ENCODE measurements around the gene CTRB2.
"Not testable (repeated sequence)": the region's sequence is repeated elsewhere in the genome, so short reads cannot be mapped to it uniquely, and the experiment has no call there.

CTRB2 gene

DNA sequence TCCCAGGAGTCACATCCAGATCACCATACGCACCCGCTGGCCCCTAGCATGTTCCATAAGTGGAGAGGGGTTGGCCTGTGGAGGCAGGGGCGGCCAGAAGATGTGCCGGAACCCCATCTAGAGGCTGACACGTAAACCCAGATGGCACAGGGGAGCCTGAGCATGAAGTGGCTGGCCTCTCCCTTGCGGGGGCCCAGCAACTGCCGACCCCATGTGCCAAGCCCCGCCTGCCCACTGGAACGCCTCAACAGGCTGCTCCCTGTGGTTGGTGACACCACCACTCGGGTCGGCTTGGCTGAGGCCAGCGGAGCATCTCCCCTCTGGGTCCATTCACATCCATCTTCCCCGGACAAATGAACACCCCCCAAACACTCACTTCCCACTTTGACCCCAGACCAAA lies 35.0 kb upstream of the CTRB2 start:
- DNase-seq: no peak

DNA sequence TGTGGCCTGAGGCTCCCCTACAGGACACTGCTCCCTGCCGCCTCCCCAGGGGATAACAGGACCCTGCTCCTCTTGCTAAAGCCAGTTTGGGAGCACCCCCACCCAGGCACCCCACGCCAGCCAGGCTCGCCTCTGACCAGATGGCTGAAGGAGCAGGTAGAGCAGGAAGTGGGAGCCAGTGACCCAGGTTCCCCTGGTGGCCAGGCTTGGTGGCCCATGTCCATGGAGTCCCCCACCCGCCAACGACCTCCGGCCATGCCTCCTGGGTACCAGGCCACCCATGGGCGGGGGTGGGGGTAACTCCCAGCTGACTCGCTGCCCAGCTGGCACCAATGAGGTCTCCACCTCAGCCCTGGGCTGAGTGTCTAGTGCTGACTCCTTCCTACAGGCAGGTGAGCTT lies 34.5 kb upstream of the CTRB2 start:
- no peak for DNase-seq

DNA sequence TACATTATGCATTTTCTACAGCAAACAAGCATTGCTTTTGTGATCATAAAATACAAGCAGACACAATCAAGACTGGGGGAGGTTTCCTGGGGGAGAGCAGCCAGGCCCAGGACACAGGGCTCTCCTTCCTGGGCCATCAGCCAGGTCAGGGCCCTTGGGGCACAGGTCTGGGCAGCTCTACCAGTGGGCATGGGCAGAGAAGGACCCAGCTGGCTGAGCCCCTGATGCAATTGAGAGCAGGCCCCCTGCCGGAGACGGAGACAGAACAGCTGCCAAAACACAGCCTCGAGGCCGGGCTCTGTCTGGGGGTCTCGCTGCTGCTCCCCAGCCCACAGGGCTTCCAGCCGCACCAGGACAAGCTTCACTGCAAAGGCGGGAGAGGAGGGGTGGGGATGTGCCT lies 33.7 kb upstream of the CTRB2 start:
- DNase-seq: not testable (repeated sequence)

DNA sequence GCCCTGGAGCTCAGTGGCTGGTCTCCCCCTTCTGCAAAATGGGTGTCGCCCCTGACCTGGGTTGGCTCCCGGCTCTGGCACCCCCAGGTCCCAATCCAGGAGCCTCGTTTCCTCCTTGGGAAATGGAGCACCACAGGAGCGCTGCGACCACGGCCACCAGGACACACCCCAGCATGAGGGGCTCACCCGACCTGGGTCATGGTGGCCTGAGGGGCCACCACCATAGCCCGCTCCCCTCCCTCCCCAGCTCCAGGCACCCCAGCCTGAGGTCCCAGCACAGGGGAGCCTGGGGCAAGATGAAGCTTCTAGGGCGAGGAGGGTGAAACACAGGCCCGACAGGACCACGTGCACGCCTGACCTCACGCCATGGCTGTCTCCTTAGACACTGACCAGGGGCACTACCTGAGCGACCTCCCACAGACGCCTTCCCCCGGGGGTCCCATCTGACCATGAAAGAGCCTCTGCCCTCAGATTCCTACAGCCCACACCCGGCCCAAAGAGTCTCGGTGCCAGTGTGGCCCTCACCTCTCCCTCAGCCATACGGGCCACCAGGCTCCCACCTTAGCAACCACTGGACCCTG lies 32.7 kb upstream of the CTRB2 start:
- DNase-seq: no peak

DNA sequence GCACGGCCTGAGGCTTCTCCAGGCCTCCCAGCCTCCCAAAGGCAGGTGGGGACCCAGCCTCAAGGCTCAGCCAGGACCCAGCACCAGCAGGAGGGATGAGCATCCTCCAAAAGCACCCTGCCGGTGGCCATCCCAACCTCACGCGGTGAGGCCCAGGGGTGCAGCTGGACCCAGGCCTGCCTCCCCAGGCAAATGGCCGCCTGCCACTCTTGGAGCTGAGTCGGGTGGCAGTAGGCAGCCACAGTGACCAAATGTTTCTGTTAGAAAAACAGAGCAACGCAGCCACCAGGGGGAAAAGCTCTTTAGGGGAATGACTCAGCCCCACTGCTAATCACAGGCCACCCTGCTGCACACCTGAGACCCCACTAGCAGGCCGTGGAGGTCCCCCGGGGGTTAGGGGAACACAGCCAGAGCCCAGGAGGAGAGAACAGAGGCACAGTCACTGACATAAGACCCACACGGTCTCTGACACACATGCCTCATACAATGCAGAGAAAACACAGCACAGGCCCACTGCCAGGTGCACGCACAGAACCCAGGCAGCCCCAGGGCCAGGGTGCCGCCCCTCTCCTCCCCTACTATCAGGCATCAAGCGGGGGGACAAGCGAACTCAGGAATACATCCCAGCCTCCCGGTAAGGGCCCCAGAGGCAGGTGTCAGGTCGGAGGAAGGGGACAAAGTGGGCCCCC lies 32.0 kb upstream of the CTRB2 start:
- DNase-seq: no peak

DNA sequence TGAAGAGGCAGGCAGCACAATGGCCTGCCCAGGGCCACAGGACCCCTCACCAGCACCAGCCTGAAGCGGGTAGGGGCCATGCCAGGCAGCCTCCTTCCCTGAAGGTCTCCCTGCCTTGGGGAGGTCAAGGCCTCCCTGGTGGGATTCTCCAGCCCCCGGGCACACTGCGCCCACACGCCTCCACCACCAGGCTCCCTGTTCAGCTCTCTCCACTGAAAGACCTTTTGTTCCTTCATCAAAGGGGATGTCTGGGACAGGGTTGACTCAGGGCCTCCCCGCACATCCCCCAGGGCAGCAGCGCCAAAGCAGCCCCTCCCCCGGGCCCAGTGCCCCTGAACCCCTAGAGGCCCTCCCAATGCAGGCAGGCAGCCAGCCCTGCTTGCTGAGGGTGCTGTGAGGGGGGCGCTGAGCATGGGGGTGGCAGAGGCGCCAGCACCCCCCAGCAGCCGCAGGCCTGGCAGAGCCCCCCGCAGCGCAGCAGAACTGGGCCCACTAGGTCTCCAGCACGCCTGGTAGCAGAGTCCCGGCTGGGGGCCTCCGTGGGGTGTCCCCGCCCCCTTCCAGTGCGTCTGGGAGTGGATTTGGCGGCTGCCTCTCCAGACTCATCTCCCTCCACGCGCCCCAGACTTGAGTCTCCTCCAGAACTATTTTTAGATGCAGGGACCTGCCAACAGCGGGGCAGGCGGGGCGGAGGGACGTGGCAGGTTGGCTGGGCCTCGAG lies 31.3 kb upstream of the CTRB2 start:
- DNase-seq: peak; percentile 42 to 77

DNA sequence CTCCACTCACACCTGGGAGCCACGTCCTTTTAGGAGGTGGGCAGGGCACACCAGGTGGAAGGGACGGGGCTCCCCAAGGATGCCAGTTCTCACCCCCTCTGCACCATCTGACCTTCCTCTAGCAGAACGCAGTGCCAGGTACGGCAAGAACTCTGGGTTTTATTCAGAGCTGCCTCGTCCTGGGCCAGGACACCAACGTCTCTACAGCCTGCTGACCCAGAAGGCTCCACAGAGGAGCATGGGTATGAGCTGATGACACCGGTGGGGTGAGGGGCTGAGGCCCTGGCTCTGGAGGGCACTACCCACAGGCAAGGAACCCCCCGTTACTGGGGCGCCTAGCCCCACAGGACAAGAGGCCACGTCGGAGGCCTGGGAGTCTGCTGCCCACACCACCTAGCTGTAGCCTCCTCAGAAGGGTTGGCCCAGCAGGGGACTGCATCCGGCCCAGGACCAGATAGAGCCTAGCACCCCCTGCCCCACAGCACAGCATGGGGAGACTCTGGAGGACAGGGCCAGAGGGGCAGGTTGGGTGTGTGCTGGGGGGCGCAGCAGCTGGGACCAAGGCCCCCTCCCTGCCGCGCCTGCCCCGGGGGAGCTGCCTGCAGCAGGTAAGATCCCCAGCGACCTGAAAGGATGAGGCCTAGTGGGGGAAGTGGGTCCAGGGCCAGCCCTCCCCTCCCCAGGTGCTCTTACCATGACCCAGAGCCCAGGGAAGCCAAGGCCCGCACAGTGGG lies 30.6 kb upstream of the CTRB2 start:
- DNase-seq: no peak

DNA sequence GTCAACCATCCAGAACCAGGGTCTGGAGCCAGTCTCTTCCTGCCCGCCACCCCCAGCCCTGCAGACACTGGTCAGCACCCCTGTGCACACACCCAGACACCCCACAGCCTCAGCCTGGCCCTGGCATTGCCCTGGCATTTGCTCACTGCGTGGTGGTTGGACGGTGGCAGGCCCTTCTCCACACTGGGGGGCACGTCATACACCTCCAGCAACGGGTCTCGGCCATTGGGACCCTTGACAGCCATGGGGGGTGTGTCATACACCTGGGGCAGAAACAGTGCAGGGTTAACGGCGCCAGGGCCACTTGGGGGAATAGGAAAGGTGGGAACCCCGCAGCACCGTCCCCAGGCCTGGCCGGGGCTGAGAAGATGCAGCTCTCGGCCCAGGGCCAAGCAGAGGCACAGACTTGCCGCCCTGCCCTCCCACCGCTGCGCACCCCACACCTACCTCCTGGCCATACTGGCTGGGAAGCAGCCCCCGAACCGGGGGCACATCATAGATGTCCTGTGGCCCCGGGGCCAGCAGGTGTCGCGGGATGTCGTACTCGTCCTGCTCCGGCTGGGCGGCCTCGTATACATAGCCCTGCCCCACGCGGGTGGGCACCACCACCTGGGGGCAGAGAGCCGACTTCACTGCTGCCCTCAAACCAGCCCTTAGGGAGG lies 29.9 kb upstream of the CTRB2 start:
- no peak for DNase-seq

DNA sequence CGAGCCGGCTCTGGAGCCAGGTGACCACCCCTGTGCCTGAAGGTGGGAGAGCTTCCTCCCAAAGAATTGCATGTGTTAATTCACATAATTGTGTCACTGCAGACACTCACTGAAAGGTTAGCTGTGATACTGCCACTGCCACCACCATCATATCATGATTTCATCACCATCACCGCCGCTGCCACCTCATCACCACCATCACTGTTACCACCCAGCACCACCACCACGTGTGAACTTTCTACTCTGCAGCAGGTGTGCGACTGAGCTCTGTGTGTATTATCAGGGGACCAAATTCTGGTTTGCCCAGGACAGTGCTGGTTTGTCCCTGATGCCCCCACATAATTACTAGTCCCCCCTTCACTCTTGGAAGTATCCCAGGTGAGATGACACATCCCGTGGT lies 29.3 kb upstream of the CTRB2 start:
- DNase-seq: no peak

DNA sequence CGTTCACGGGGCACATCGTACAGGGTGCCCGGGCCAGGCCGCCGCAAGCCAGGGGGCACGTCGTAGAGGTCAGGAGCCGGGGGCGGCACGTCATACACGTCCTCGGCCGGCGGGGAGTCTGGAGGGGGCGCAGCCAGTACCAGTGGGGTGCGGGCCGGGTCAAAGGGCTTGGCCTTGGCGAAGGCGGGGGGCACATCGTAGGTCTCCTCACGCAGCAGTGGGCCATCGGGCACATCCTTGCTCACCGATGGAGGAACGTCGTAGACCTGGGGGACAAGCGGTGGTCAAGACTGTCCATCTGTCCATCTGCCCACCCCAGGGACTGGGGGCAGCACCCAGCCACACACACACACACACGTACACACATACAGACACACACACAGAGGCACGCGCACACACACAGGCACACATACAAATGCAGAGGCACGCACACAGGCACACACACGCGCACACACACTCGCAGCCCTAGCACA lies 28.8 kb upstream of the CTRB2 start:
- no peak for DNase-seq

DNA sequence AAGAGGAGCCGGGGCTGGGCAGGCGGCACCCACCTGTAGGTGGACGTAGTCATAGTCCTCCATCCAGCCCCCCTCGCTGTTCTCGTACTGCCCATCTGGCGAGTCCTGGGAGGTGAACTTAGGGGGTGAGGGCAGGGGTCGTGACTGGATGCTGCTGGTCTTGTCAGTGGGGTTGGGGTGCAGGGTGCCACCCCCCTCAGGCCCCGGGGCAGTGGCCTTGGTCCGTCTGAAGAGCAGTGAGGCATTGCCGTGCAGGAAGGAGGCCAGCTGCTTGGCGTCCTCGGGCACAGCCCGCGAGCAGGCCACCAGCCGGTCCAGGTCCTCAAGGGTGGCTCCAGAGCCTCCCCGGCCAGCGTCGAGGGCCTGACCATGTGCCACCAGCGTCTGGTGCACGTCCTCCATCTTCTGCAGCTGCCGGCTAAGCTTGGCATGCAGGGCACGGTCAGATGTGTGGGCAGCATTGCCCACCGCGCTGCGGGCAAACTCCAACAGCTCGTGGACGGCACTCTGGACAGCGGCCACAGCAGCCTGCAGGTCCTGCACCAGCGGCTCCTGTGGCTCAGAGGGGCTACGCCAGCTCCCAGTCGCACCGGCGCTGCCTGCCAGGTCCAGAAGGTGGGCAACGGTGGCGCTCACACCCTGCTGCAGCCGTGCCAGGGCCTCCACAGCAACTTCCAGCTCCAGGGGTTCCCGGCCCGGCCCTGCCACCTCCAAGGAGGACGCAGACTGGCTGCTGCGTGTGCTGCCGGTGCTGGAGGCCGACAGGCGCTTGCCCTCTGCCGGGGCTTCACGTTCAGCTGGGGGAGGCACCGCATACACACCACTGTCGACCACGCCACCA lies 28.1 kb upstream of the CTRB2 start:
- DNase-seq: no peak

DNA sequence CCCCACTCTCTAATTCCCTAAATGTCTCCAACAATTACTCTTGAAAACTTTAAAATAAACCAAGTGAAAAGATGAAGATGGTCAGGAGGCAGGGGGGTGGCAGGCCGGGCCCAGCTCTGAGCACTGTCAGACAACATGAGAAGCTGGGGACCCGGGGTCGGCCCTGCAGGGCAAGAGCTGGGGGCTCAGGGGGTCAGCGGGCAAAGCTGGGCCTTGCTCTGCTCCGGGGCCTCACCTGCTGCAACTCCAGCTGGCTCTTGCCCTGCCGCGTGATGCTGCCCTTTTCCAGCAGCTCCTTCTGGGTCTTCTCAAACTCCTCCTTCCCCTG lies 26.6 kb upstream of the CTRB2 start:
- no peak for DNase-seq

DNA sequence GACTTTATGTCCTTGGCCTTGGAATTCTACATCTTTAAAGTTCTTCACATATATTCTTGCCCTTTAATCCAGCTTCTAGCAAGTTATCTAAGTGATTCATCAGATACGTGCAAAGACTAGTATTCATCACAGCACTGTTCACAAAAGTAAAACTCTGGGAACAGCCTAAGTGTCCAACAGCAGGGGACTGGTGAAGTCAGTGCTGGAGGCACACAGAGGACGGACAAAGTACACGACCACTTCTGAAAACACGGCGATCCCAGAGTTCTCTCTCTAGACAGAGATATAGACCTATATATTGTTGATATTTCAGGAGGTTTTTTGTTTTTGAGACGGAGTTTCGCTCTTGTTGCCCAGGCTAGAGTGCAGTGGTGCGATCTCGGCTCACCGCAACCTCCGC lies 24.6 kb upstream of the CTRB2 start:
- no peak for DNase-seq

DNA sequence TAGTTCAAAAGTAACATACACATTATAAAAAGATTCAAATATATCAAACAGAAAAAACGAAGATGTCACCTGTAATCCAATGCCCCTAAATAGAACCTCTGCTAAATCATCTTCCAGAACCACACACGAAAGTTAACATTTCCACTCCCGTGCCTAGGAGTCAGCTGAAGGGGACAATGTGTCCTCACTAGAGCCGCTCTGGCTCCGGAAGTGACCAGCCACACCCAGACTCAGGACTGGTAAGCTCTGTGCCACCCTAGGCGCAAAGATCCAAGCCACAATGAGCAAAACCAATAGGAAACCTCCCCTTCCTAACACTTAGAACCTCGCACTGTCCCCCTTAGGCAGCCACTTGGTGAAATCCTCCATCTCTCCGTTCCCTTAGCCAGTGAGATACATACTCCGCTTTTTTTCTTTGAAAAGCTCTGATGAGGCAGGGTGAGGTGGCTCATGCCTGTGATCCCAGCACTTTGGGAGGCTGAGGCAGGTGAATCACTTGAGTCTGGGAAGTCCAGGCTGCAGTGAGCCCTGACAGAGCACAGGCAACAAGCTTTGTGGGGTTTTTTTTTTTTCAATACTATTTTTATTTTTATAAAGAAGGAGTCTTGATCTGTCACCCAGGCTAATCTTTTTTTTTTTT lies 23.6 kb upstream of the CTRB2 start:
- no peak for DNase-seq

DNA sequence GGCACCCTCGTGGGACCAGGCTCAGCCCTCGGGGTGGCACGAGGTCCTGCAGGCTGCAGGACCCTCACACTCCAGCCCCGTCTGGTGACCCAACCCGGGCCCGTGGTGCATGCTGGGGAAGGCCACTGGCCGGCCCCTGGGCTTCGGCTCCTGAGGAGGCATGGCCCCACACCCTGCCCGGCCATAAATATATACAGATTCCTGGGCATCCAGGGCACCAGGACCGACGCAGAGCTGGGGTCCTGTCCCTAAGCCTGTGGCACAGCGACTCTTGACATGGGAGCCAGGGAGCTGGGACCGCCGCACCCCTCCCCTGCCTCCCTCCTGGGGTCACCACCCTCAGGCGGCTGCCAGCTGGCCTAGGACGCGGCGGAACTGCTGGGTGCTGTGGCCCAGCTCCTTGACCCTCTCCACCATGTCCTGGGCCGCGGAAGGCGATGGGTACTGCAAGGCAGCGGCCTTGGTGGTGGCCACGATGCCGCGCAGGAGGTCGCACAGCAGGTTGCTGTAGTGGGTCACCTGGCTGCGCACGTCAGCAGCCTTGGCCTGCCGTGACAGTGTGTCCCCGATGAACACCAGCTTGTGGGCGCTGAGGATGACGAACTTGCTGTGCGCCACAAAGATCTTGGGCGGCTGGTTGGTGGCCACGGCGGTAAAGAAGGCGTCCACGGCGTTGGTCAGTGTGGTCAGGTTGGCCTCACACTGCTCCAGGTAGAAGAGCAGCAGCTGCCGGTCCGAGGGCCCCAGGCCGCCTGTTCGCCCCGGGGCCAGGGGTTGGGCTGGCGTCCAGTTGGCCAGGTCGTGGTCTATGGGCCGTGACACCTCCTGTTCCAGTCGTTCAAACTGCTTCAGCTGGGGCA lies 22.4 kb upstream of the CTRB2 start:
- no peak for DNase-seq

DNA sequence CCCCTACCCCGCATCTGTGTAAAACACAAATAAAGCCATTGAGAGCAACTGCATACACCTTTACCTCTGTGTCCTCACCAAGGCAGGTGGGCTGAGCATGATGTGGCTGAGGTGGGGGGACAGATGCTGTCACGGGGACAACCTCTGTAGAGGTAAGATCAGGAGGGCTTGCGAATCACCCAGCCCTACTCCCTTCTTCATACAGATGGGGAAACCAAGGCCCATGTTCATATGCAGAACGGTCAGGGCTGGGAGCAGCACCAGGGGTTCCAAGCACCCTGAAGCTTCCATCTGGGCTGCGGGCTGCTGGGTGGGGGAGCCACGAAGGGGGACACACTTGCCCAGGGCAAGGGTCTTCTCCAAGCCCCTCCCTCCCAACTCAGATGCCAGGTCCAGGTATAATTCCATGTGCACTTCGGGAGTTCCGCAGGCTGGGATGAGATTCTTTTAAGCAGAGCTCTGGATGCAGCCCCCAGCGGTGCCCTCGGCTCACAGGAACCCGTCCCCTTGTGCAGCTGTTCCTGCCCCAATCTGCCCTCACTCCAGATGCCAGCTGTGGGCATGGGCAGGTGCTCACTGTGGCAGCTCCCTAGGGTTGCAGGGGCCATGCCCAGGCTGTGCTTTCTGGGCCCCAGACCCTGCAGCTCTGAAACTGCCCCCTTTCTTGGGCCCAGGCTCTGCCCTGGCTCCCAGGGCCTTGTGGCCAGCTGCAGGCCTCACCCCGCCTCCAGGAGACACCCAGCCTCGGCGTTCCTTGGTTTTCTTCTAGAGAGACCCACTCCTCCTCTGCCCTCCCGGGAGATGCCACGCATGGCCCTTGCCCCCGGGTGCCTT lies 21.4 kb upstream of the CTRB2 start:
- no peak for DNase-seq

DNA sequence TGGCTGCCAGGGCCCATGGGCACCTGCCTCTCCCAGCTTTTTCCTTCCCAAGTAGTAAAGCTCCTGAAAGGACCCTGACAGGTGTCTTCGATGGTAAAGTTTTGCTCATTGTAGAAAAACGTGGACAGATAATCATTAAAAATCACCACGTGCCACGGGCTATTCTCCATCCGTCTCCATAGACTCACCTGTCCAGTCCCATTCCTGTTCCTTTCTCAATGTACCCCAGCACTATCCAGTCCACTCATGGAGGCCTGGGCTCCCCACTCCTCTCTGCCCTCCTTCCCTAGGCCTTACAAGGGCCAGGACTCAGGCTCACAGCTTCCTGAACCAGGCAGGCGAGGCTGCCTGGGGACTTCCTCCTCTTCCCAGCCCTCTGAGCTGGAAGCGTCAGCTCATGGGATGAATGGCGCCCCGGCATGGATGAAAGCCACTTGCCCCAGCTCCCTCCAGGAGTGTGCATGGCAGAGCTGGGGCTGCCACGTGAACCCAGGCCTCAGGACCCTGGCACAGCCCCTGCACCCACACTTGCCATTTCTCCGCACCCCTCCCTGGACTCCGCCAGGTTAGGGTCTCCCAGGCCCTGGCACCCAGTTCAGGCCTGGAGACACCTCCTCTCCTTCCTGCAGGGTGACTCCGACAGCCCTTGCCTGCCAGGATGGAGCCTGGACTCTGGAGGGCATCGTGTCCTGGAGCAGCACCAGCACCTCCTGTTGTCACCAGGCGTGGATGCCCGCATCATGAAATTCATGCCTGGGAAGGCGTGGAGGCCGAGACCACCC lies 20.6 kb upstream of the CTRB2 start:
- DNase-seq: no peak

DNA sequence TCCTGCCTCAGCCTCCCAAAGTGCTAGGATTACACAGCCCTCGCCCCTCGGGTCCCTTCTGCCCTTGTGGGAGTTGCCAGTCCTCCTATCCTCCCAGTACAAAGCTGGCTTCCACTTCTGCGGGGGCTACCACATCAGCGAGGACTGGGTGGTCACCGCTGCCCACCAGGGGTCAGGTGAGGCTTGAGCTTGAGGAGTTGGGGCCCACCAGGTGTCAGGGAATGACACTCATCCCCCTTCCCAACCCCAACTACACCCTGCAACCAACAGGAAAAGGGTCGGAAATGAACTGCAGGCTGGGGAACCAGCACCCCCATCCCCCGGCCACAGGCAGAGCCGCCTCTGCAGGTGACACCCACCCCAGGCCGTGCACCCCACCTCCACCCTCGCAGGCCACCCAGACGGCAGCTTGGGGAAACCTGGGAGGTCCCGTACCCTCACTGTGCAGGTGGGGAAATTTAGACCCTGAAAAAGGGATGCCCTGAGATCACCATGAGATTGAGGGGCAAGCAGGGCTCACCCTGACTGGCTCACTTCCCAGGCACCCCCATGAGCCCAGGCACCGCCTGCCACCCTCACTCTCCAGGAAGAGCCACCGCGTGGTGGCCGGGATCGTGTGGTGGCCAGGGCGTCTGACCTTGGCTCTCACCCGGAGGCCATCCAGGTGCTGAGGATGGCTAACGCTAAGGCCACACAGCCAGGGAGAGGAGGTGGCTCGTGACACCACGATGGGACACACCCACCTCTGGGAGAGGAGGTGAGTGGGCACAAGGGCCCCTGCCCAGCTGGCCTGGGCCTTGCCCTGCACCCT lies 19.8 kb upstream of the CTRB2 start:
- DNase-seq: no peak

Data from cerebellar nuclear complex (tissue), 1 donor.